DMS53 treated with DMSO at 0.1 percent for 48 hours (cell line): ENCODE measurements around the gene FBRSL1.
"Not testable (repeated sequence)": the region's sequence is repeated elsewhere in the genome, so short reads cannot be mapped to it uniquely, and the experiment has no call there.

Experiments
- DNase-seq: peaks from one replicate; lab custom pipeline; 2025; ENCODE audit not compliant: unreplicated experiment; lab: John Stamatoyannopoulos, UW

The FBRSL1 gene

GRCh38 chr12:132453361-132454192, 36.4 kb upstream of the FBRSL1 start:
- DNase-seq, result no peak

GRCh38 chr12:132454193-132454932, 35.6 kb upstream of the FBRSL1 start:
- DNase-seq, result no peak

GRCh38 chr12:132454933-132455418, 35.0 kb upstream of the FBRSL1 start:
- DNase-seq, result no peak

GRCh38 chr12:132455565-132455964, 34.4 kb upstream of the FBRSL1 start:
- no peak for DNase-seq

GRCh38 chr12:132456186-132456943, 33.6 kb upstream of the FBRSL1 start:
- no peak for DNase-seq

GRCh38 chr12:132456944-132457495, 32.9 kb upstream of the FBRSL1 start:
- DNase-seq, result no peak

- no peak for DNase-seq
Observed at GRCh38 chr12:132458441-132458840, 31.5 kb upstream of the FBRSL1 start.

- DNase-seq, result no peak
Observed at GRCh38 chr12:132458846-132459641, 30.9 kb upstream of the FBRSL1 start.

GRCh38 chr12:132460571-132460970, 29.4 kb upstream of the FBRSL1 start:
- no peak for DNase-seq

- no peak for DNase-seq
Observed at GRCh38 chr12:132461526-132461925, 28.4 kb upstream of the FBRSL1 start.

GRCh38 chr12:132462788-132463187, 27.2 kb upstream of the FBRSL1 start:
- DNase-seq, result no peak

GRCh38 chr12:132463284-132463924, 26.5 kb upstream of the FBRSL1 start:
- not testable (repeated sequence) for DNase-seq

GRCh38 chr12:132464304-132464703, 25.6 kb upstream of the FBRSL1 start:
- DNase-seq, result not testable (repeated sequence)

GRCh38 chr12:132464820-132465219, 25.1 kb upstream of the FBRSL1 start:
- no peak for DNase-seq

GRCh38 chr12:132465269-132466190, 24.4 kb upstream of the FBRSL1 start:
- DNase-seq, result no peak

GRCh38 chr12:132466241-132467201, 23.4 kb upstream of the FBRSL1 start:
- no peak for DNase-seq

- no peak for DNase-seq
Observed at GRCh38 chr12:132467511-132467910, 22.4 kb upstream of the FBRSL1 start.

- DNase-seq, result no peak
Observed at GRCh38 chr12:132469423-132469822, 20.5 kb upstream of the FBRSL1 start.
